ENCODE results near the gene DDX51. TPM values are rescaled to one million over a fixed set of nuclear protein-coding genes. Genes with fewer than 3 reads are reported as not detected.

DDX51 gene, protein sequence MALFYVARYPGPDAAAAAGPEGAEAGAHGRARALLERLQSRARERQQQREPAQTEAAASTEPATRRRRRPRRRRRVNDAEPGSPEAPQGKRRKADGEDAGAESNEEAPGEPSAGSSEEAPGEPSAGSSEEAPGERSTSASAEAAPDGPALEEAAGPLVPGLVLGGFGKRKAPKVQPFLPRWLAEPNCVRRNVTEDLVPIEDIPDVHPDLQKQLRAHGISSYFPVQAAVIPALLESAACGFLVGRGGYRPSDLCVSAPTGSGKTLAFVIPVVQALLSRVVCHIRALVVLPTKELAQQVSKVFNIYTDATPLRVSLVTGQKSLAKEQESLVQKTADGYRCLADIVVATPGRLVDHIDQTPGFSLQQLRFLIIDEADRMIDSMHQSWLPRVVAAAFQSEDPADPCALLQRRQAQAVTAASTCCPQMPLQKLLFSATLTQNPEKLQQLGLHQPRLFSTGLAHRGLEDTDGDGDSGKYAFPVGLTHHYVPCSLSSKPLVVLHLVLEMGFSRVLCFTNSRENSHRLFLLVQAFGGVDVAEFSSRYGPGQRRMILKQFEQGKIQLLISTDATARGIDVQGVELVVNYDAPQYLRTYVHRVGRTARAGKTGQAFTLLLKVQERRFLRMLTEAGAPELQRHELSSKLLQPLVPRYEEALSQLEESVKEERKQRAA
- polyA plus RNA-seq: 1.8 and 3.9 TPM in 2 replicates

DNA sequence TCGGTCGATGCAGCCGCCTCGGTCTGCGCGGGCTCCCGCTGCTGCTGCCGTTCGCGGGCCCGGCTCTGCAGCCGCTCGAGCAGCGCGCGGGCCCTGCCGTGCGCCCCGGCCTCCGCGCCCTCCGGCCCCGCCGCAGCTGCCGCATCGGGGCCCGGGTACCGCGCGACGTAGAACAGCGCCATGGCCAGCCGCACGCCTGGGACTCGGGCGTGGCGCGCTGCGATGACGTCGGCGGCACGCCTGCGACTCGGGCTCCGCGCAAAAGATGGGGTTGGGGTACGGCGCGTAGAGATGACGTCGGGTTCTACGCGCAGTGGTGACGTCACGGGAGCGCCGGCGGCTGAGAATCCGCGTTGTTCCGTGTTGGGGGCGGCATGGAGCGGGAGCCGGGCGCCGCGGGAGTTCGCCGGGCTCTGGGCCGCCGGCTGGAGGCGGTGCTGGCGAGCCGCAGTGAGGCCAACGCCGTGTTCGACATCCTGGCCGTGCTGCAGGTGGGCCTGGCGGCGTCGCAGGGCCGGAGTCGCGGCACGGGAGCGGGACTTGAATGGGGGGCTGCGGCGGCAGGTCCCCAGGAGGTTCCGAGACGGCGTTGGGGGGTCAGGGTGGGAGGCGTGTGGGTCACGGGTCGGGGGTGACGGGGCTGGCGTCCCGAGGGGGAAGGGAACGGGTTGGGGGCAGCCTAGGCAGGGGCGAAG is at the start of gene DDX51, which contains the start of gene NOC4L:
Gene DDX51, minus strand, starts transcription at position 205 of the 695 bp plus-strand sequence. Its CDS starts 23 bp downstream, at position 182.
Gene NOC4L, plus strand, starts transcription at position 343 of the 695 bp plus-strand sequence. Its CDS starts 32 bp downstream, at position 375.

Other genes starting within 250 kb of the DDX51 start
- 1.7 and 2.3 TPM in 2 replicates for gene ULK1, start 249.7 kb downstream of the DDX51 start, polyA plus RNA-seq
- gene PUS1, start 215.0 kb downstream of the DDX51 start, polyA plus RNA-seq: 1.8 and 2.4 TPM in 2 replicates
- gene EP400, start 194.4 kb downstream of the DDX51 start, polyA plus RNA-seq: 4.6 and 6.6 TPM in 2 replicates
- 4.7 and 6.2 TPM in 2 replicates for gene NOC4L, start 138 bp upstream of the DDX51 start, polyA plus RNA-seq
- 0.14 and 7.9 TPM in 2 replicates for gene GALNT9, start 185.3 kb upstream of the DDX51 start, polyA plus RNA-seq